Uterus (tissue), 4 donors: Measurements from ENCODE around the gene AKT1. TPM values are rescaled to one million over a fixed set of nuclear protein-coding genes. Genes with fewer than 3 reads are reported as not detected.

Source experiments
- DNase-seq, 2 donors: peaks; one replicate each; pipeline ENCODE4 v3.0.0-alpha.2; 2019 to 2020
- H3K27ac ChIP-seq, 2 donors: fragments of 200-600 bp; sonication (generic); 1 replicate in 1 of 2; 2 replicates in 1 of 2; pipeline ENCODE4 v1.5.1; 2016 to 2018
- H3K27me3 ChIP-seq, 2 donors: fragments of 200-600 bp; sonication (generic); one replicate each; pipeline ENCODE4 v1.5.1; 2018 to 2019; ENCODE audit warnings: control low read depth in 1 of 2
- H3K36me3 ChIP-seq, 2 donors: fragments of 200-600 bp; sonication (generic); one replicate each; pipeline ENCODE4 v1.5.1; 2019; ENCODE audit warnings: control low read depth in 1 of 2
- H3K4me1 ChIP-seq, 2 donors: fragments of 200-600 bp; sonication (generic); one replicate each; pipeline ENCODE4 v1.5.1; 2018 to 2019; ENCODE audit warnings: control low read depth in 1 of 2
- H3K4me3 ChIP-seq, 2 donors: fragments of 200-600 bp; sonication (generic); 1 replicate in 1 of 2; 2 replicates in 1 of 2; pipeline ENCODE4 v1.5.1; 2018 to 2019; ENCODE audit warnings: mild to moderate bottlenecking in 1 of 2
- H3K9me3 ChIP-seq, 2 donors: fragments of 200-600 bp; sonication (generic); one replicate each; pipeline ENCODE4 v1.5.1; 2019; ENCODE audit warnings: control low read depth in 1 of 2
- POLR2A ChIP-seq, 2 donors: fragments of 450-650 bp; IDR thresholded peaks; one replicate each; pipeline ENCODE4 v1.6.1; 2016; ENCODE audit warnings: antibody characterized with exemption in 2 of 2, mild to moderate bottlenecking in 1 of 2, moderate library complexity in 1 of 2
- intact Hi-C: fragments of 100-400 bp; cut with DNase I; formaldehyde crosslinking; loops from one replicate; pipeline ENCODE4 v1.15.1; 2023; ENCODE audit warnings: low total_unique reads
- total RNA-seq, 4 donors: library from RNA; depleted of rRNA in 3 of 4; stranded (reverse); fragments of >200 nt in 3 of 4; gene quantifications; one replicate each; pipeline versions ENCODE4 v1.1.0 to v1.2.4, GENCODE V29; 2014 to 2023
- TF ChIP-seq, protein P1 (sequence below), 4 experiments: fragments of 200-600 bp in 2 of 4; fragments of 450-650 bp in 2 of 4; sonication (generic) in 2 of 4; IDR thresholded peaks; one replicate each; pipeline ENCODE4 v1.5.1; 2016 to 2019; ENCODE audit warnings: antibody characterized with exemption in 4 of 4, mild to moderate bottlenecking in 2 of 4, moderate library complexity in 1 of 4
- donor health status: DM: yes; HTN: yes; CAD: no.

AKT1 gene
- total RNA-seq, 4 donors from 2014 or later = 42.9 to 121 (median 101) TPM

DNA sequence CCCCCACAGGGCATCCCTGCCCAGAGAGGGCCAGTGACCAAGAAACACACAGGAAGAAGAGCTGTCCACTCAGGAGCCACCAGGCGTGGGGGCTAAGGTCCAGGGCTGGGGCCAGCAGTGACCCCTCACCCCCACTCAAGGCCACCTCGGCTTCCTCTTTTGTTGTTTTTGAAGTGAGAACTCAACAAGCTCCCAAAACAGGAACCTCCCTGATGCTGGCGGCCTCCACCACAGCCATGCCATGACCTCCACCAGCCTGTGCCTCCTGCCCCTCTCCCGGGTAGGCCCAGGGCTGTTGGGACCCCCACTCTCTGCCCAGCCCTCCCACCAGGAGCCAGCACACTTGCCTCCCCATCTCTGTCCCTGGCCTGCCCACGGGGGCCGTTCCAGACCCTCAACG is 7.8 kb downstream of the AKT1 start:
- intact Hi-C loops = loop anchor here (2.0 to 5.0 kb wide), 2 partner anchors 27 to 35 kb away; no protein-coding TSS in a partner anchor
- no peak for DNase-seq
- H3K36me3 ChIP-seq = no peaks in the 10 kb centered on the region

DNA sequence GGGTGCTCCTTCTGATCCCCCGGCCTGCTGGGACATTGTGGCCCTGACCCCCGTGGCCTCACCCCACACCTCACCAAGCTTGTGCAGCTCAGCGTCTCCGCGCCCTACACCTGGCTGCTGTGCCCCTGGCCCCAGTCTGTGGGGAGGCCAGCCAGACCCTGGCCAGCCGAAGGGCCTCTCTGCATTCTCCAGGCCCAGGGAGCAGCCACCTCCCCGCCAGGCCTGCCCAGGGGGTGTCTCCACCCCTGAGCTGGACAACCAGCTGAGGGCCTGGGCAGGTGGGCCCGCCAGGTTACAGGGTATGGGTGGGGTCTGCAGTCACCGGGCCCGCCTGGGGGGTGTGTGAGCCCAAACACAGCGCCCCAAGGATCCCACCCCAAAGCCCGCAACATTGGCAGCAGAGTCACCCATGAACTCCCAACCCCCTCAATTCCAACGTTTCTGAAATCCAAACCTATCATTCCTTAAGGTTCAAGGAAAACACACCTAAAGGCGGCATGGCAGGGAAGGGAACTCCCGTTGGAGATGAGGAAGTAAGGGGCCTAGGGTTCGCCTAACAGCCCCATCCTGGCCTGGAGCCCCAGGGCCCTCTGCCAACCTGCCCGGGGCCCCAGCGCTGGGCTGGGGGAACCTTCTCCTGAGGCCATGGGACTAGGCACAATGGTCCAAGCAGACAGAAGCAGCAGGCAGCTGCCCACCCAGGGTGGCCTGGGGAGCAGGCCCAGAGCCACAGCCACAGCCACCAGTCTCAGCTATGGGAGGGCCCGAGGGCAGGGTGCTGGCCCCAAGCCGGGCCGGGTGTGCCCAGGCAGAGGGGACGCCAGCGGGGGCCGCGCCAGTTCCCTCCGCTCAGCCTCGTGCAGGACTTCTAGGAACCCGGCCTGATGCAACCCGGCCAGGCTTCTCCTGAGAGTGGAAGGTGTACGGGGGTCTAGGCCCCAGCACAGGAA is 8.5 kb downstream of the AKT1 start:
- H3K27ac ChIP-seq = no peak overlapping the region
- no peak for DNase-seq
- H3K9me3 ChIP-seq = no peaks in the 10 kb centered on the region
- no peaks in the 10 kb centered on the region for H3K36me3 ChIP-seq
- no peak for TF ChIP-seq POLR2A (IDR thresholded peaks at IDR 0.05)
- TF ChIP-seq, protein P1, sequence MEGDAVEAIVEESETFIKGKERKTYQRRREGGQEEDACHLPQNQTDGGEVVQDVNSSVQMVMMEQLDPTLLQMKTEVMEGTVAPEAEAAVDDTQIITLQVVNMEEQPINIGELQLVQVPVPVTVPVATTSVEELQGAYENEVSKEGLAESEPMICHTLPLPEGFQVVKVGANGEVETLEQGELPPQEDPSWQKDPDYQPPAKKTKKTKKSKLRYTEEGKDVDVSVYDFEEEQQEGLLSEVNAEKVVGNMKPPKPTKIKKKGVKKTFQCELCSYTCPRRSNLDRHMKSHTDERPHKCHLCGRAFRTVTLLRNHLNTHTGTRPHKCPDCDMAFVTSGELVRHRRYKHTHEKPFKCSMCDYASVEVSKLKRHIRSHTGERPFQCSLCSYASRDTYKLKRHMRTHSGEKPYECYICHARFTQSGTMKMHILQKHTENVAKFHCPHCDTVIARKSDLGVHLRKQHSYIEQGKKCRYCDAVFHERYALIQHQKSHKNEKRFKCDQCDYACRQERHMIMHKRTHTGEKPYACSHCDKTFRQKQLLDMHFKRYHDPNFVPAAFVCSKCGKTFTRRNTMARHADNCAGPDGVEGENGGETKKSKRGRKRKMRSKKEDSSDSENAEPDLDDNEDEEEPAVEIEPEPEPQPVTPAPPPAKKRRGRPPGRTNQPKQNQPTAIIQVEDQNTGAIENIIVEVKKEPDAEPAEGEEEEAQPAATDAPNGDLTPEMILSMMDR (IDR thresholded peaks at IDR 0.05) = no peak
- H3K27me3 ChIP-seq = no peaks in the 10 kb centered on the region
- intact Hi-C loops = loop anchor here (5.0 kb wide), 1 partner anchor 35 kb away; no protein-coding TSS in a partner anchor
- H3K4me1 ChIP-seq = no peaks in the 10 kb centered on the region
- H3K4me3 ChIP-seq = no peak overlapping the region

More for the DNA sequence above, 7.8 kb downstream of the AKT1 start:
- Histone ChIP-seq H3K4me1 (no peaks in the 10 kb centered on the region), H3K27ac (no peak overlapping the region), H3K4me3 (no peak overlapping the region), H3K27me3 (no peaks in the 10 kb centered on the region), H3K9me3 (no peaks in the 10 kb centered on the region)
- TF ChIP-seq, protein P1 (IDR thresholded peaks at IDR 0.05) = no peak
- TF ChIP-seq POLR2A (IDR thresholded peaks at IDR 0.05) = no peak

DNA sequence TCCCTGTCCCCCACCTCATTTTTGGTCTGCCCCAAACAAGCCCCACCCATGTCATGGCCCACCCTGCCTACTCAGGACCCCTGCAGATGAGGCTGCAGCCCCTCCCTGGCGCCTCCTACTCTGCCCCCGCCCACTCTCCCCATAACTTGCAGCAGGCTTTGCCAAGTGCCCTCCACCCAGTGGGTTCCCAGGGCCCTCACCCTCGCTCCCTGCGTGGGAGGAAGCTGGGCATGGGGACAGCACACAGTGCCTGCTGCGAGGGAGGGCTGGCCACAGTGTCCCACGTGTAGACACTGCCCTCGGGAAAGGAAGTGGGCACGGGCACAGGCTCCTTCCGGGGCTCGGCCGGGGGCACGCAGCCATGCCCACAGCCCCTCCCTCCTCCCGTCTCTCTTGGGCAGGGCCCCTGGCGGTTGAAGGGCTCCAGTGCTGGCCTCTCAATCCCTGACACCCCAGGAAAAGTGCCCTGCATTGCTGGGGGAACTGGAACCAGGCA is 9.4 kb downstream of the AKT1 start:
- TF ChIP-seq, protein P1 (IDR thresholded peaks at IDR 0.05) = no peak
- no peak for TF ChIP-seq POLR2A (IDR thresholded peaks at IDR 0.05)
- Histone ChIP-seq H3K9me3 (no peaks in the 10 kb centered on the region), H3K27me3 (no peaks in the 10 kb centered on the region), H3K4me1 (no peaks in the 10 kb centered on the region), H3K4me3 (no peak overlapping the region), H3K36me3 (no peaks in the 10 kb centered on the region), H3K27ac (no peak overlapping the region)
- intact Hi-C loops = loop anchor here (5.0 kb wide), 1 partner anchor 36 kb away; no protein-coding TSS in a partner anchor
- DNase-seq = no peak

DNA sequence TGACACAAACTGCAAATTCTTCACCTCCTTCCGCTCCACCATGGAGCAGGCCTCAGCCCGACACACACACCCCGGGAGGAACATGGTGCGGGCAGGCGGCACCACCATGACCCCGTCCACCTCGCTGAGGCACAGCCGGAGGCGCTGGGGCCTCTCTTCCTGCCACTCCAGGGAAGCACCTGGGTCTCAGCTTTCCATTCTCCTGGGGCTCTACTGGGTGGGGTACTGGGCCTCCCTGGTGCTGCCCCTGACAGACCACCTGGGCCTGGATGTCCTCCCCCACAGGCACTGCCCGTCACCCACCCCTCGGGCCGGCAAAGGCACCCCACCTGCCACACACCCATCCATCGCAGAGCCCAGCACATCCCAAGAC is 9.9 kb downstream of the AKT1 start:
- no peak overlapping the region for H3K4me3 ChIP-seq
- H3K9me3 ChIP-seq = no peaks in the 10 kb centered on the region
- intact Hi-C loops = loop anchor here (5.0 kb wide), 1 partner anchor 37 kb away; no protein-coding TSS in a partner anchor
- no peaks in the 10 kb centered on the region for H3K36me3 ChIP-seq
- no peak for TF ChIP-seq POLR2A (IDR thresholded peaks at IDR 0.05)
- TF ChIP-seq, protein P1 (IDR thresholded peaks at IDR 0.05) = no peak
- no peak overlapping the region for H3K27ac ChIP-seq
- H3K27me3 ChIP-seq = no peaks in the 10 kb centered on the region
- H3K4me1 ChIP-seq = no peaks in the 10 kb centered on the region
- no peak for DNase-seq
